Neural progenitor cell (in vitro differentiated cells): Measurements from ENCODE around the gene PPM1F.
"Not testable (repeated sequence)": the region's sequence is repeated elsewhere in the genome, so short reads cannot be mapped to it uniquely, and the experiment has no call there.

ENCODE experiments used
- CTCF ChIP-seq: fragments of 200-600 bp; sonication (generic); IDR thresholded peaks from 2 replicates; pipeline ENCODE4 v1.5.1; 2017; ENCODE audit warnings: antibody characterized with exemption, mild to moderate bottlenecking
- EZH2 ChIP-seq: fragments of 200-600 bp; sonication (generic); IDR thresholded peaks from 2 replicates; pipeline ENCODE4 v1.6.1; 2017; ENCODE audit warnings: antibody characterized with exemption, mild to moderate bottlenecking, moderate library complexity
- EZH2phosphoT487 ChIP-seq: fragments of 200-600 bp; sonication (generic); IDR thresholded peaks from 2 replicates; pipeline ENCODE4 v1.6.1; 2017; ENCODE audit warnings: antibody characterized with exemption

- not testable (repeated sequence) for TF ChIP-seq CTCF, EZH2phosphoT487, EZH2
Observed at GRCh38 chr22:21883930-21884329, 68.7 kb downstream of the PPM1F start.
